NT2/D1 (cell line): Measurements from ENCODE around the gene ARHGEF16.

Experiments used
- DNase-seq: peaks from one replicate; pipeline ENCODE4 v3.0.0-alpha.2; 2011; ENCODE audit warnings: low read depth, low spot score
- H3K27me3 ChIP-seq: 2 replicates; pipeline ENCODE4 v1.6.0; 2011; ENCODE audit warnings: mild to moderate bottlenecking; ENCODE audit not compliant: insufficient read length, insufficient read depth
- H3K36me3 ChIP-seq: 2 replicates; pipeline ENCODE4 v1.6.1; 2011; ENCODE audit warnings: mild to moderate bottlenecking, low read length, mixed read lengths; ENCODE audit not compliant: insufficient read depth, insufficient read length
- H3K4me1 ChIP-seq: 2 replicates; pipeline ENCODE4 v1.5.1; 2011; ENCODE audit not compliant: insufficient read depth, insufficient read length
- H3K4me3 ChIP-seq: 2 replicates; pipeline ENCODE4 v1.5.1; 2011; ENCODE audit warnings: low read depth; ENCODE audit not compliant: insufficient read length
- H3K9ac ChIP-seq: 2 replicates; pipeline ENCODE4 v1.6.0; 2011; ENCODE audit warnings: low read depth; ENCODE audit not compliant: insufficient read length
- H3K9me3 ChIP-seq: 2 replicates; pipeline ENCODE4 v1.5.1; 2011; ENCODE audit warnings: mild to moderate bottlenecking, low read length; ENCODE audit not compliant: insufficient read depth
- SUZ12 ChIP-seq: IDR thresholded peaks from 2 replicates; pipeline ENCODE4 v1.6.1; 2011; ENCODE audit not compliant: insufficient read length, insufficient read depth; ENCODE audit errors: extremely low read depth
- YY1 ChIP-seq: IDR thresholded peaks from 2 replicates; pipeline ENCODE4 v1.6.1; 2011; ENCODE audit not compliant: insufficient read length, insufficient read depth
- ZNF274 ChIP-seq: IDR thresholded peaks from 2 replicates; pipeline ENCODE4 v1.6.1; 2011; ENCODE audit warnings: mild to moderate bottlenecking, low read depth, low read length

The ARHGEF16 gene

GRCh38 chr1:3476666-3477065 lies 22.2 kb downstream of the ARHGEF16 start:
- Histone ChIP-seq H3K27me3 (no peaks in the 10 kb centered on the region), H3K4me1 (peaks cover 8% of the 10 kb centered on the region), H3K36me3 (peaks cover 12% of the 10 kb centered on the region), H3K9ac (no peak overlapping the region), H3K9me3 (no peaks in the 10 kb centered on the region), H3K4me3 (no peak overlapping the region)
- DNase-seq: no peak
- TF ChIP-seq YY1 (no peak), ZNF274 (no peak), SUZ12 (no peak)

- no peak for TF ChIP-seq SUZ12
- no peak for TF ChIP-seq YY1
- no peak for TF ChIP-seq ZNF274
- DNase-seq: no peak
These were observed 23.0 kb downstream of the ARHGEF16 start for GRCh38 chr1:3477241-3477995.

GRCh38 chr1:3478187-3478586 lies 23.7 kb downstream of the ARHGEF16 start:
- H3K27me3 ChIP-seq: no peaks in the 10 kb centered on the region
- no peaks in the 10 kb centered on the region for H3K9me3 ChIP-seq
- TF ChIP-seq ZNF274: no peak
- TF ChIP-seq YY1: no peak
- no peak for TF ChIP-seq SUZ12
- peaks cover 8% of the 10 kb centered on the region for H3K36me3 ChIP-seq
- DNase-seq: no peak
- H3K4me1 ChIP-seq: no peaks in the 10 kb centered on the region
- H3K4me3 ChIP-seq: no peak overlapping the region
- no peak overlapping the region for H3K9ac ChIP-seq

More at GRCh38 chr1:3477241-3477995, 23.0 kb downstream of the ARHGEF16 start:
- Histone ChIP-seq H3K9me3 (no peaks in the 10 kb centered on the region), H3K9ac (no peak overlapping the region), H3K27me3 (no peaks in the 10 kb centered on the region), H3K36me3 (peaks cover 12% of the 10 kb centered on the region), H3K4me1 (peaks cover 2% of the 10 kb centered on the region), H3K4me3 (no peak overlapping the region)

- no peak overlapping the region for H3K4me3 ChIP-seq
- TF ChIP-seq SUZ12 (no peak), ZNF274 (no peak), YY1 (no peak)
- no peaks in the 10 kb centered on the region for H3K9me3 ChIP-seq
- no peaks in the 10 kb centered on the region for H3K4me1 ChIP-seq
- H3K27me3 ChIP-seq: no peaks in the 10 kb centered on the region
- DNase-seq: no peak
- H3K36me3 ChIP-seq: no peaks in the 10 kb centered on the region
- no peak overlapping the region for H3K9ac ChIP-seq
These were observed 25.3 kb downstream of the ARHGEF16 start for GRCh38 chr1:3479511-3480368.

GRCh38 chr1:3480369-3480719 lies 25.9 kb downstream of the ARHGEF16 start:
- no peak for DNase-seq
- H3K4me1 ChIP-seq: no peaks in the 10 kb centered on the region
- H3K27me3 ChIP-seq: no peaks in the 10 kb centered on the region
- no peak for TF ChIP-seq YY1
- no peak for TF ChIP-seq SUZ12
- TF ChIP-seq ZNF274: no peak
- H3K4me3 ChIP-seq: no peak overlapping the region
- H3K9ac ChIP-seq: no peak overlapping the region
- H3K9me3 ChIP-seq: no peaks in the 10 kb centered on the region
- H3K36me3 ChIP-seq: no peaks in the 10 kb centered on the region

- no peak for DNase-seq
- H3K9ac ChIP-seq: no peak overlapping the region
- no peaks in the 10 kb centered on the region for H3K9me3 ChIP-seq
- H3K4me1 ChIP-seq: no peaks in the 10 kb centered on the region
- H3K4me3 ChIP-seq: no peak overlapping the region
- H3K27me3 ChIP-seq: no peaks in the 10 kb centered on the region
- TF ChIP-seq ZNF274: no peak
- TF ChIP-seq YY1: no peak
- TF ChIP-seq SUZ12: no peak
- no peaks in the 10 kb centered on the region for H3K36me3 ChIP-seq
These were observed 26.6 kb downstream of the ARHGEF16 start for GRCh38 chr1:3481046-3481445.

GRCh38 chr1:3481836-3482375 lies 27.4 kb downstream of the ARHGEF16 start:
- no peak for DNase-seq
- no peaks in the 10 kb centered on the region for H3K4me1 ChIP-seq
- H3K27me3 ChIP-seq: no peaks in the 10 kb centered on the region
- no peak for TF ChIP-seq ZNF274
- TF ChIP-seq YY1: no peak
- TF ChIP-seq SUZ12: no peak
- no peak overlapping the region for H3K9ac ChIP-seq
- no peaks in the 10 kb centered on the region for H3K9me3 ChIP-seq
- no peak overlapping the region for H3K4me3 ChIP-seq
- no peaks in the 10 kb centered on the region for H3K36me3 ChIP-seq
